AG10803 (cell line): ENCODE results near the gene NALCN.

Experiments used
- DNase-seq: peaks from one replicate; pipeline ENCODE4 v3.0.0; 2010; ENCODE audit warnings: low read depth
- H3K4me3 ChIP-seq: 2 replicates; pipeline ENCODE4 v1.5.1; 2011; ENCODE audit warnings: mild to moderate bottlenecking, low read length, control low read depth
- TF ChIP-seq, protein P1 (sequence below): conservative IDR thresholded peaks from 2 replicates; pipeline ENCODE4 v1.5.1; 2011; ENCODE audit warnings: mild to moderate bottlenecking, low read length, control low read depth, inconsistent platforms

NALCN gene

DNA sequence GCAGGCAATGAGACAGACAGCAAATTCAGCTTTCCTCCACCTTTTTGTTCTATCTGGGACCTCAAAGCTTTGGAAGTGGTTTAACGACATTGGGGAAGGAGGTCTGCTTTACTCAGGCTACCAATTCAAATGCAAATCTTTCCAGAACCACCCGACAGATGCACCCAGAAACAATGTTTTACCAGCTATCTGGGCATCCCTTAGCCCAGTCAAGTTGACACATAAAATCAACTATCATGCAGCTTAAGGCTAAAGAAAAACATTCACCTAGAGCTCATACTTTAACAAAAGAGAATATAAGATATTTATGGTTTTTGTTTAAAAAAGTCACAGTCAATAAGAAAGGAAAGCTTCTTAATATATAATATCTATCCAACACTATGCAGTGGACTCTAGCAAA lies 246.0 kb downstream of the NALCN start:
- no peak for DNase-seq
- no peak overlapping the region for H3K4me3 ChIP-seq
- TF ChIP-seq, protein P1, sequence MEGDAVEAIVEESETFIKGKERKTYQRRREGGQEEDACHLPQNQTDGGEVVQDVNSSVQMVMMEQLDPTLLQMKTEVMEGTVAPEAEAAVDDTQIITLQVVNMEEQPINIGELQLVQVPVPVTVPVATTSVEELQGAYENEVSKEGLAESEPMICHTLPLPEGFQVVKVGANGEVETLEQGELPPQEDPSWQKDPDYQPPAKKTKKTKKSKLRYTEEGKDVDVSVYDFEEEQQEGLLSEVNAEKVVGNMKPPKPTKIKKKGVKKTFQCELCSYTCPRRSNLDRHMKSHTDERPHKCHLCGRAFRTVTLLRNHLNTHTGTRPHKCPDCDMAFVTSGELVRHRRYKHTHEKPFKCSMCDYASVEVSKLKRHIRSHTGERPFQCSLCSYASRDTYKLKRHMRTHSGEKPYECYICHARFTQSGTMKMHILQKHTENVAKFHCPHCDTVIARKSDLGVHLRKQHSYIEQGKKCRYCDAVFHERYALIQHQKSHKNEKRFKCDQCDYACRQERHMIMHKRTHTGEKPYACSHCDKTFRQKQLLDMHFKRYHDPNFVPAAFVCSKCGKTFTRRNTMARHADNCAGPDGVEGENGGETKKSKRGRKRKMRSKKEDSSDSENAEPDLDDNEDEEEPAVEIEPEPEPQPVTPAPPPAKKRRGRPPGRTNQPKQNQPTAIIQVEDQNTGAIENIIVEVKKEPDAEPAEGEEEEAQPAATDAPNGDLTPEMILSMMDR = no peak

GRCh38 chr13:101157261-101157660 lies 259.0 kb downstream of the NALCN start:
- TF ChIP-seq, protein P1 = no peak
- DNase-seq = peak; percentile 42
- H3K4me3 ChIP-seq = no peak overlapping the region

DNA sequence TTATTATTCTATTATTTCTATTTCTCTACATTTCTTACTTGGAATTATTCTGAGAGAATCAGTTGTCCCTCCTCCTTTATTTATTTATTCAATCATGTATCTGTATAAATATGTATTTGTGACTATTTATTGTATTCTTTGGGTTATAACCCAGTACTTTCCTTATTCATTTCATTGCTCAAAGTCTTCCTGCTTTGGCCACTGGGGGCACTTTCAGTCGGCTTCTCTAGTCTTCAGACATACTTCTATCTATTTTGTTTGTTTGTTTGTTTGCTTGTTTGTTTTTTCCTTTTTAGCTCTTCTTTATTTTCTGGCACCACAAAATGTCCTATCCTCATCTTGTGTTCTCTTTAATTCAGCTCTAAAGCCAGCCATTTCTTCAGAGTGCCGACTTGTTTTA lies 260.4 kb downstream of the NALCN start:
- no peak overlapping the region for H3K4me3 ChIP-seq
- TF ChIP-seq, protein P1 = peak; percentile 56
- no peak for DNase-seq

DNA sequence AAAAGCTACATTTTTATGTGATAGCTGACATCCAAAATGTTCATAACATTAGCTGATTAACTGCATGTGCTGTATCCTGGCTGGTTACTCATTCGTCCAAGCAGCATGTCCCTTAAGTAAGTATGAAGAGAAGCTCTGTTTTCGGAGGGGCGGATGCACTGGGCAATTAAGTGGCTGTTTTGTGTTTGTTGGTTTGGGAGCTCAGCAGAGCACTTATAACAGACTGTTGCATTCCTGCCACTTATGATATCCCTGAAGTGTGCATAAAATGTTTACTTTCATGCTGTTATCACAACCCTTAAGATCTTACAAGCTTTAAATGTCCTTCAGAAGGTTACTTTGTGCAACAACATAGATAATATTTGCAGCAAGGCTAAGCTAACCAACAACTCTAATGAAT lies 264.1 kb downstream of the NALCN start:
- no peak for DNase-seq
- TF ChIP-seq, protein P1 = no peak
- no peak overlapping the region for H3K4me3 ChIP-seq

DNA sequence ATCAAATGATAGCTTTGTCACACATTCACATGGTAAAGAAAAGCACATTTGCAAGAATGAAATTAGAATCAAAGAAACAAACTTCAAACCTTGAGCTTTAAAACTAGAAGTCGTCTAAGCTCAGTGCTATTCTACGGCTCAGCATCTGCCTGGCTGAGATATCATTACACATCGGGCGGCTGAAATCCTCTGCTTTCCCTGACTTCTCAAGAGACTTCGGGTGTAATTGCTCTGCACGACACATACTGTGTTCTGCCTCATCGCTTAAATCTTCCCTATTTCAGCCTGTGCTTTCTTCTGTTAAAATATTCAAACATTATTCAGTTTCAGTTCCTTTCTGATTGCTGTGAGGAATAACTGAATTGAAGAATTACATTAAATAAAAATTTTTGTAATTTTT lies 265.3 kb downstream of the NALCN start:
- peak; percentile 62 for DNase-seq
- TF ChIP-seq, protein P1 = no peak
- no peak overlapping the region for H3K4me3 ChIP-seq

- TF ChIP-seq, protein P1 = peak; percentile 53
- H3K4me3 ChIP-seq = no peak overlapping the region
- DNase-seq = peak; percentile 77
Measured at GRCh38 chr13:101149735-101150384, 266.4 kb downstream of the NALCN start.

DNA sequence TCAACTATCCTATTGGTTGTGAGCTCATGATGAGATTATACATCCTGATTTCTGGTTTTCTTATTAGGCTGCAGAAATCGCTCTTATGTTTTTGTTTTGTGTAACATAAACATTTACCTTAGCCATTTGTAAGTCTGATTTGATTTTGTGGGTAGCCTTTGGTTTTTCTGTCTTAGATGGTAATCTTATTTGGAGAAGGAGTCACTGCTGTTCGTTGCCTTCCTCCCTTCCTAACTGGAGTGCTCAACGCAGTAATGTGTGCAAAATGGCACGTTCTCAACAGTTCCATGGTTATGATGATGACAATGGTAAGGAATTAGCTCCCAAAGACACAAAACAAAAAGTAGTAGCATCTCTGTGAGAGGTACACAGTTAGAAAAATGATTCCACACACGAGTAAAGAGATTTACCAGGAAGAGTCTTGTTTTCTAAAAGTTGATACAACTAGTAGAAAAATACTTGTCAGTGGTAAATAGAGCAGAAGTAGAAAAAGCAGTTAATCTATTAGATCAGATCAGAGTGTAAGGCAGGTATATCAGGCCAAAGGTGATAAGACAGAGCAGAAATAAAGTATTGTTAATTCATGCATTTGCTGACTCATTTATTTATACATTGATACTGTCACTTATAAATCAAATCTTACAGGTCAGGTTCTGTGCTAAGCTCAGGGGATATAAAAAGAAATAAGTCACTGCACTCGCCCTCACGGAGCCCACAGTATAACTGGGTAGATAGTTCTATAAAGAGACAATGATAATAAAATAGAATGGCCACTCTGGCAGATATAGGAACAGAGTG lies 270.0 kb downstream of the NALCN start:
- H3K4me3 ChIP-seq = no peak overlapping the region
- TF ChIP-seq, protein P1 = no peak
- DNase-seq = no peak
